ENCODE results near the gene ADNP.
"Not testable (repeated sequence)": the region's sequence is repeated elsewhere in the genome, so short reads cannot be mapped to it uniquely, and the experiment has no call there.

Gene ADNP

DNA sequence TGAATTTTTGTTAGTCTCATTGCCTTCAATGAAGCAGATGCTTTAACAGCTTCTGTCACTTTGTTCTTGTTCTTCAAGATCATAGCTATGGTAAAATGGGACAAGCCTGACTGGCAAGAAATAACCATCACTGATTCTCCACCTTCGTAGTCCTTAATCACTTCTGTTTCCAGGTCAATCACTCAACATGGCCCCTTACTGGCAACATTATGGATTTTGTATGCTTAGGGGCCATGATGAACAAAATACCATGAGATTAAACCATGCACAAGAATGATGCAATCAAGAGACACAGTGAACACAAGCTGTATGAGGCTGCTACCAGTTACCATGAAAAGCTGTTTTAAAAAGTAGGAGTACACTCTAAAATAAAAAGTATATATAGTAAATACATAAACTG, 32.8 kb downstream of the ADNP start:
- DNase-seq = no peak

DNA sequence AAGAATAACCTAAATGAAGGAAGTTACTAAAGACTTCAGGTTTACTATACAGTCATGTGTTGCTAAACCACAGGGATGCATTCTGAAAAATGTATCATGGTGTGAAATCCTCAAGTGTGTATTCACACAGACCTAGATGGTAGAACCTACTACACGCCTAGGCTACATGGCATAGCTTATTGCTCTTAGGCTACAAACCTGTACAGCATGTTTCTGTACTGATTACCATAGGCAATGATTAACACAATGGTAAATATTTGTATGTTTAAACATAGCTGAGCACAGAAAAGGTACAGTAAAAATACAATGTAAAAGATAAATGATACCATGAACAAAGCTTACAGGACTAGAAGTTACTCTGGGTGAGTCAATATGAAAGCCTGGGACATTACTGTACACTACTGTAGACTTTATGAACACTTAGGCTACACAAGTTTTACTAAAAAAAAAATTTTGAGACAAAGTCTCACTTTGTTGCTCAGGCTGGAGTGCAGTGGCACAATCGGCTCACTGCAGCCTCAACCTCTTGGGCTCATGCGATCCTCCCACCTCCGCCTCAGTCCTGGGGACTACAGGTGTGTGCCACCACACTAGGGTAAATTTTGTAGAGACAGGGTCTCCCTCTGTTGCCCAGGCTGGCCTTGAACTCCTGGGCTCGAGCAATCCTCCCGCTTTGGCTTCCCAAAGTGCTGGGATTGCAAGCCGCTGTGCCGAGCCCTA, 36.0 kb downstream of the ADNP start:
- DNase-seq = no peak

DNA sequence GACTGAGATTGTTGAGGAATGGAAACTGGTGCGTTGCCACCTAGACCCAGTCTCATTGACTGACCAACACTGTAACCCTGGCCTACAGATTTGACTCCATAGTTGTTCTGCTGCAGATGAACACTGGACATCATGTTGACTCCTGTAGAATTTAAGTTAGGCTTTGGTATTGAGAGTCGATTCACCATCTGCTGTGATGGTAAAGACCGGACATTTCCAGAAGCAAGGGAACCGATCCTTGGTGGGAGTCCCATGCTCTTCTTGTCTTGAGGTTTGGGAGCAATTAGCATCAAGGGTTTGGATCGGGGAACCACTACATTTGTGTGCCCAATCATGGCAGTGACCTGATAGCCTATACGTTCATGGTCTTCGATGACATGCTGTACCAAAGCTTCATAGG, 37.6 kb downstream of the ADNP start:
- no peak for DNase-seq

DNA sequence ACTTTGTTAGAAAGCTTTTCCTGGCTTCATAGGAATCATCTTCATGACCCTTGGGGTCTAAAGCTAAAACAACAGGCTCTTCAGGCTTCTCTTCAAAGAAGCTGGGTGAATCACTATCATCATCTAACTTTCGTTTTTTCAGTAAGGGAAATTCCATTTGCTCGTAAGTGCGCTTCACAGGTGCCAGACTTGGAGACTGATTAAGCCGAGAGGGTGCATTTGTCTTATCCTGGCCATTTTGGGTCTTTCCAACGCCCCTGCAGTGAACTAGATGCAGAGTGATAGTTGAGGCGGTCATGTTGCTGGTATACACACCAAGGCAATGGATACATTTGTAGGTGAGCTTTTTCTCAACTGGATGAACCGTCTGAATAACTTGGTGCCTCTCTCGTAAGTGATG, 38.8 kb downstream of the ADNP start:
- no peak for DNase-seq

DNA sequence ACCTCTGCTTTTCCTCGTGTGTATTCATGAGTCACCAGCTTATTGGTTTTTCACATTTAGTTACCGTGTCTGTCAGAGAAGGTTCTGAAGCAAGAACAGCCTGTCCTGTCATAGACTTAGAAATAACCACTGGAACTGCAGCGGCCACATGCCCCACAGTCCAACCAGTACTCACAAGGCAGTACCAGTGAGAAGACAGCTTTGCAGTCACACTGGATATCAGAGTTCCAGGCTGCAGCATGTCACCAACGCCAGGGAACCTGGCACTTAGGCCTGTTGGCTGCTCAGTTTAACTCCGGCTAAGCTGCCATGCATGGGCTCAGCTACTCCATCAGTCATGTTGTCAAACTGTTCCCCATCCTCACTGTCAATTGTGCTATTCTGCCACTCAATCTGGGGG, 40.1 kb downstream of the ADNP start:
- no peak for DNase-seq

DNA sequence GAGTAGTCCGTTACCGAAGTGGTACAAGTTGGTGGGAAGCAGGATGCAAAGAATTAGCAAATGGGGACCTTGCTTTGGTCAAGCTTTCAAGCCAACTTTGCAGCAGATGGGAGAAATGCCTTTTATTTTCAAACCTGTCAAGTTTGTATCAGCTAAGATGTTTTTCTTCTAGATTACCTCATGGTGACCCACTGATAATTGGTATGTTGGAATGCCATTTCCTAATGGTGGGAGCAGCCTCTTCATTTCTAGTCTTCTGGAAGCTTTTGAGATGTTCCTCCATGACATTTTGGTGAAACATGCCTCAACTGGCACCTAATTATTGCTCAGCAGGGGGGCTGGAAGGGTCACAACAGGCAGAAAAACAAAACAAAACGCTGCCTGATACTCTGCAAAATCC, 43.7 kb downstream of the ADNP start:
- no peak for DNase-seq

DNA sequence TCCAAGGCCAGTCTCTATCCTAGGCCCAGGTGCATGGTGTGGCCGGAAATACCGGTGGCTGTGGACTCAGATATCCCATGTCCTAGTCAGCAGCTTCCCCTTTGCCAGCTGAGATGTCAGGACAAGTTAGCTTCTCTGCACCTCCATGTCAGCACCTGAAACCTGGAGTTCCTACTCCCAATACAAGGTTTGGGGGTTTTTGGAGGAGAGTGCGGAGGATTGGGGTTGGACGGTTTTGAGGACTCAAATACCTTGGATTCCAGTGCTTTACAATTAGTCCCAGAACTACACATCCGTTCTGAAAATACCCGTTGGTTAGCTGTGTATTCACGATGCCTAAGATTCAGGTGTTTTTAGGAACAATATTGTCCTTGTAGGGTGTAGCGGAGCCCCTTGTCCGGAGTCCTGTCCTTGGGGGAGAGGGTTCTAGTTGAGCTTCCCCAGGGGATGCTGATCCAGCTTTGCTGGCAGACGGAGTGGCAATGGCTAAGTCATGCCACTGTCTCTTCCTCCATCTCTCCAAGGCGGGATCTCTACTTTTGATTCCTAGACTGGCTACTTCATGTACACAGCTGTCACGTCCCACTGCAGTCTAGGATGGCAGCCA, 45.0 kb downstream of the ADNP start:
- DNase-seq = peak; percentile 12

DNA sequence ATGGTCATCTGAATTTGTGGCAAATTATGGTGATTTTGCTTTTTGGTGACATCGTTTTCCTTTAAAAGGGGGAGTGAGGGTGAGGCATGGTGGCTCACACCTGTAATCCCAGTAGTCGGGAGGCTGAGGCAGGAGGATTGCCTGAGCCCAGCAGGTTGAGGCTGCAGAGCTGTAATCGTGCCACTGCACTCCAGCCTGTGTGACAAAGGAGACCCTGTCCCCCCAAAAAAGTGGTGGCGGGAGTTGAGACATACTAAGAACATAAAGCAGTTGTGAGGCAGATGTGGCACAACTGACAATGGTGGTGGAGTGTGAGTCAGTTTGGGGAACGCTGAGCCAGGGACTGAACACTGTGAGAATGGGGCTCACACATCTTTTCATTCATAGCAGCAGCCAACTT, 45.5 kb downstream of the ADNP start:
- no peak for DNase-seq

DNA sequence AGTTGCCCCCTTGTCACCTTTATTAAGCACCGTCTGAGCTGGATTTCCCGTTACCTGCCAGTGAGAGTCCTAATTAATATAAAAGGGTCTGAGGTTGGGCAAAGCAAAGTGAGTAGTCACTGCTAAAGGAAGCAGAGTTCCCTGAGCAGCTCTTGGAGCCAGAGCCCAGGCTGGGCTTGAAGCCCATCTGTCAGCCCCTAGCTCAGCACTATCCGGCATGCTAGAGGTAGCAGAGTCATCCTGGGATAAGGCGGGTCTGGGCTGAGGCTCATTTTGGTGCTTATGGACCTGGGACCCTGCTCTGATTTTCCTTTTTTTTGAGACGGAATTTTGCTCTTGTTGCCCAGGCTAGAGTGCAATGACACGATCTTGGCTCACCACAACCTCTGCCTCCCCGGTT, 46.2 kb downstream of the ADNP start:
- DNase-seq = no peak

DNA sequence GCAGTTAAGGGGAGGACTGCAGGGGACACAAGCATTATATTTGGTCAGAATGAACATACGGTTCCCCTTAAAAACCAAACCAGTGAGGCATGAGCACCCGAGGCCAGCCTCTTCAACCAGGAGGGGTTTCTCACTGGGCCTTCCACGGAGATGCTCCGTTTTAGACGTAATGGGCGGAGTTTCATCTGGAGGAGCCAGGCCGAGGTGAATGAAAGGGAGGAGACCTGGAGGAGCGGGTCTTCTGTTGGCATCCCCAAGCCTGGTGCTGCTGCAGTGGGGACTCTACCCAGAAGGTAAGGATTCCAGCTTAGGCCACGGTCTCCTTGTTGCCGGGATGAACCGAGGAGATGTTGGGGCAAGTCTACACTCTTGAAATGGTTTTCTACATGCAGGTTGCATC, 47.4 kb downstream of the ADNP start:
- DNase-seq = no peak

DNA sequence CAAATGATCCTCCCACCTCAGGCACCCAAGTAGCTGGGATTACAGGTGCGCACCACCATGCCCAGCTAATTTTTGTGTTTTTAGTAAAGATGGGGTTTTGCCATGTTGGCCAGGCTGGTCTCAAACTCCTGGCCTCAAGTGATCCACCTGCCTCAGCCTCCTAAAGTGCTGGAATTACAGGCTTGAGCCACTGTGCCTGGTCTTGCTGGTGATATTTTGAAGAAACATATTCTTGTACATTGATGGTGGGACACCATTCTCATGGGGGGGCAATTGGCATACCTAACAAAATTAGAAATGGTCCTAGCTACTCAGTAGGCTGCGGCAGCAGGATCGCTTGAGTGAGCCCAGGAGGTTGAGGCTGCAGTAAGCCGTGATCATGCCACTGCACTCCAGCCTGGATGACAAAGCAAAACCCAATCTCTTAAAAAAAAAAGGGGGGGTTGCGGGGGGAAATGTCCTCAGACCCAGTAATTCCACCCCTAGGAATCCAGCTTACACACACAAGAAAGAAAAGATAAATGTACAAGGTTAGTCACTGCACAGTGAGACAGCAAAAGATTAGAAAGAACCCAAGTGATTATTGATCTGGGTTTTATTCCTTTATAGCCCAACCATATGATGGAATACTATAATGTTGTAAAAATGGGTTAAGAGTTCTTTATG, 49.3 kb downstream of the ADNP start:
- not testable (repeated sequence) for DNase-seq

DNA sequence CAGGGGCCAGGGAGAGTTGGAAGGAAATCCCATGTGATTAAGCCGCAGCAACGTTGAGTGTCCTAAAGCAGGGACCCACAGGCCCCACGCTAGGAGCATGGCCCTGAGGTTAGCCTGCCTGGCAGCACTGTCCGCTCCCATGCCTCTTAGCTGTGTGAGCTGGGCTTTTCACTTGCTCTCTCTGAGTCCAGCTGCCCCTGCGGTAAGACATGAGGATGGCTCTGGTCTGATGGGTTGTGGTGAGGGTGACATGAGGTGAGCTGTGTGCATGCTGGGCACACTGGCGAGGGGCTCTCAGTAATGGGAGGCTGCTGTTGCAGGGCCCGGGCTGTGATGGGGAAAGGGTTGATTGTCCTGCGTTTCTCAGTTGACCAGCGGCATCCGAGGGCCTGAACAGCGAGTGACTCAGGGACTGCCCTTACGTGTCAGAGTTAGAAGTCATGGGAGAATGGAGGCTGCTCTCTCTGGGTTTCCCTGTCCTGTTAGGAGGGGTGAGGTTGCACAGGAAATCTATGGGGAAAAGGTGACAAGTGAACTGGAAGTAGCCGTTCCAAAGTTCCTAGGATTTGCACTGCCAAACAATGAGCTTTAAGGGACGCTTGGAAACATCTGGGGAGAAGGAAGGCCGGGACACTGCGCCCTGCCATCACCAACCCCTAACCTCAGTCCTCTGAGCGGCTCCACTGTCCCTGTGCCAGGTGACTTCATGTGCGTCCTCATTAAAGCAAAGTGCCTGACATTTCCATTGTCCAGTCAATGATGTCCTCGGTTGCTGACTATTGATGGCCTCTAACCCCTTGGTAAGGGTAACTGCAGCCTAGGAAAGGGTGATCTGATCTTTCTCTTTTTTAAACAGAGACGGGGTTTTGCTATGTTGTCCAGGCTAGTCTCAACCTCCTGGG, 51.3 kb downstream of the ADNP start:
- no peak for DNase-seq

DNA sequence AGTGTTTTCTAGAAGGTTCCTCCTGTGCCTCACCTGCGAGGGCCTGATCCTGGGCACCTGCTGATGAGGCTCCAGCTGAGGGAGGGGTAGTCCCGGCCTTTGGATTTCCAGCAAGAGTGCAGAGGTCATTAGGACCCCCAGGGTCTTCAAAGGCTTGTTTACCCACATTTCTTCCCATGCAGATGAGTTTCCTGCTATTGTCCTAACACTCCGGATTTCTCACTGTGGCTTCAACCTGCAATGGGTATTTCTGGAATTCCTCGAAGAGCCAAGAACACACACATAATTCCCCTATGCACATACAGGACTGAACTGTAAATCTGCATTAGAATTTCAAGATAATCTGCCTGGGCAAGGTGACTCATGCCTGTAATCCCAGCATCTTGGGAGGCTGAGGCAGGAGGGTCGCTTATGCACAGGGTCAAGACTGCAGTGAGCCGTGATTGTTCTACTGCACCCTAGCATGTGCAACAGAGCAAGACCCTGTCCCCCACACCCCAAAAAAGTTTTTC, 53.9 kb downstream of the ADNP start:
- DNase-seq = no peak

DNA sequence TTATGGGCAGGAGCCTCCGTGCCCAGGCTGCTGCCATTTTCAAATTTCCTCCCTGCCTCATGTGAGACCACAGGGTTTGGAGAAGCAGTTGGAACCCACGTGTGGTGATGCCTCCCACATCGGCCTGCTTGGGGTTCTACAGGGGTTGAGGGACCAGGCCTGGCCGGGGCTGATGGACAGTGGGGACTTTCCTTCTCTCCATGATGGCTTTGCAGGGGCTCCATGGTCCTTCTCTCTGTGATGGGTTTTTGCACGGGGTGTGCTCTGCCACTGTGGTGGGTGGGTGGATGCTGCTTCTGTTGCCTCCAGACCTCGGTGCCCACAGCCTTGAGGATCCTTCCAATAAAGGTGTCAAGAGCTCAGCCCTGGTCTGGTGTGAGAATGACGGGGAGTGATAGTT, 54.4 kb downstream of the ADNP start:
- no peak for DNase-seq

DNA sequence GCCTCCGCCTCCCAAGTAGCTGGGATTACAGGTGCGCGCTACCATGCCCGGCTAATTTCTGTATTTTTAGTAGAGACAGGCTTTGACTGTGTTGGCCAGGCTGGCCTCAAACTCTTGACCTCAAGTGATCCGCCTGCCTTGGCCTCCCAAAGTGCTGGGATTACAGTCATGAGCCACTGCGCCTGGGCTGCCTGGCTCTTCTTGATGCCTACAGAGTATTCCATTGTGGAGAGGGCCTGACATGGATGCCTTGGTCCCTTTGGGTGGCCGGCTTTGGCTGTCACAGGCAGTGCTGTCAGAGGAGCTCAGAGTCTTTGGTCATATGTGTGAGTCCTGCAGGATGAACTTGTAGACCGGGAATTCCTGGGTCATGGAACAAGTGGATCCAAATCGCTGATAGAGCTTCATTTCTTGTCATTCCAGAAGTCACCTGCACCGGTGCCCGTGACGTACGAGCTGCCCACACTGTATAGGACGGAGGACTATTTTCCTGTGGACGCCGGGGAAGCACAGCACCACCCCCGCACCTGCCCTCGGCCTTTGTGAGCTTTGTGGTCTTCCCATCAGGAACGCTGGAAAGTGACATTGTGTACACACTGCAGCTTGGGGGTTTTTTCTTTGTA, 55.1 kb downstream of the ADNP start:
- DNase-seq = no peak

DNA sequence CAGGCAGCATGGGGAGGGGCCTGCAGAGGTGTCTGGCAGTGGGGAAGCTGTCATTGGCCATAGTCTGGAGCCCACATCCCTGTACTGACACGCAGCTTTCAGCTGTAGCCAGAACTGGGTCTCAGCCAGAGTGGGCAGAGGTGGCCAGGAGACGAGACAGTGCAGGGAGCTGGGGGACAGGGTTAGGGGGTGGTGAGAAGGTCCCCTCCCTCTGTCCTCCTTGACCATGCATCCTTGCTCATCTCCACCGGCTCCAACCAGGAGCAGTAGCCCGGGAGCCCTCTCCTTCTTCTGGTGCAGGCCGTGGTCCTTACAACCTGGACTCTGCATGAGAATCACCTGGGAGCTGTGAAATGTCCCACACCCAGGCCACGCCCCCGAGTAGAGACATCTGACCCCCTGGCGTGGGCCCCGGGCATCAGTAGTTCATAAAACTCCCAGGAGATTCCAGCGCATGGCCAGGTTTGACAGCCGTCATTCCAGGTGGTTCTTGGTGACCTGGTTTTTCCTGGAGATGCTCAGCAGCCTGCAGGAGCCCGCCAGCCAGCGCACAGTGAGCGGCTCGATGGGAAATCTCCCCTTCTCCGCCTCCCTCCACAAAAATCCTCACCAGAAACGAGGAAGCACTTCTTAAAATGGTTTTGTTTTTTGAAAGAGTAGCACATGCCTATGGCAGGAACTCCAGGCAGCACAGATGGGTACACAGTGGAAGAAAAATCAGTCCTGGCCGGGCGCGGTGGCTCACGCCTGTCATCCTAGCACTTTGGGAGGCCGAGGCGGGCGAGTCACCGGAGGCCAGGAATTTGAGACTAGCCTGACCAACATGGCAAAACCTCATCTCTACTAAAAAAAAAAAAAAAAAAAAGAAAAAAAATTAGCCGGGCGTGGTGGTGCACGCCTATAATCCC, 56.2 kb downstream of the ADNP start:
- no peak for DNase-seq

DNA sequence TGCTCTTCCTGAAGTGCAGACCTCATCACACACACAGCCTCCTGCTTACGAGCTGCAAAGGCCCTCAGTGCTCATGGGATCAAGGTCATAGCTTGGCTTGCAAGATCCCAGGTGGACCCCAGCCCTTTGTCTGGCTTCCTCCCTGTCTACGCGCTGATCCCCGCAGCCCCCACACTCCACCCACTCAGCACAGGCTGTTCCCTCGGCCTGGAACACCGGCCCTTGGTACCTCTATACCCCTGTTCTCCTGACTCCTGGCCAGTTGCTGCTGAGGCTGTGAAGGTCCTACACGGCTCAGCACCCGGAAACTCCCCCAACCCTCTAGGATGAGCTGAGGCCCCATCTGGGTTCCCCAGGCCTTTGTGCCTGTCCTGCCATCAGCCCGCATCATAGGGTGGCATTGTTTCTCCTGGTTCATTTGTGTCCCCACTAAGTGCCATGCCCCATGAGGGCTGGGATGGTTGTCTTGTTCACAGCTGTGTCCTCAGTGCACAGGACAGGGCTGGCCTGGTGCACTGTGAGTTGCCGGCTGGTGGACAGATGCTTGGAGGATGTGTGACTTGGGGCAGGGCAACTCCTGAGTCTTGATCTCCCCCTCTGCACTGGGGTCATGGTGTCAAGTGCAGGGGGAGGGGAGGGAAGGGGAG, 57.0 kb downstream of the ADNP start:
- no peak for DNase-seq

DNA sequence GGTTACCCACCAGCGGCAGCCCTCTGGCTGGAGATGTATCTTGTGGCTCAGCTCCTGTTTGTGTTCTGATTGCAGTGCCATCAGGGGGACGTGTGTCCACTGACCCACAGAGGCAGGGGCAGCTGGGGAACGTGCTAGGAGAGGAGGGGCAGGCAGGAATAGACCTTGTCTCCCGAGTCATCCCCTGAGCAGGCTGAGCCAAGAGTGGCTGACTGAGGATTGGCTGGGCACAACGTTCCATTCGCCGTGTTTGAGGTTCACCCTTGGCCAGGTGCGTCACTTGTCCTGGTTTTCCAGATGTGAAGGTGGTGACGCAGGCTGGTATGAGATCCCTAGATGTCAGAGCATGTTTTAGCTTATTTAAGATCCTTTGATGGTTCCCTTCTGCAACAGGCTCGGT, 57.7 kb downstream of the ADNP start:
- DNase-seq = no peak

DNA sequence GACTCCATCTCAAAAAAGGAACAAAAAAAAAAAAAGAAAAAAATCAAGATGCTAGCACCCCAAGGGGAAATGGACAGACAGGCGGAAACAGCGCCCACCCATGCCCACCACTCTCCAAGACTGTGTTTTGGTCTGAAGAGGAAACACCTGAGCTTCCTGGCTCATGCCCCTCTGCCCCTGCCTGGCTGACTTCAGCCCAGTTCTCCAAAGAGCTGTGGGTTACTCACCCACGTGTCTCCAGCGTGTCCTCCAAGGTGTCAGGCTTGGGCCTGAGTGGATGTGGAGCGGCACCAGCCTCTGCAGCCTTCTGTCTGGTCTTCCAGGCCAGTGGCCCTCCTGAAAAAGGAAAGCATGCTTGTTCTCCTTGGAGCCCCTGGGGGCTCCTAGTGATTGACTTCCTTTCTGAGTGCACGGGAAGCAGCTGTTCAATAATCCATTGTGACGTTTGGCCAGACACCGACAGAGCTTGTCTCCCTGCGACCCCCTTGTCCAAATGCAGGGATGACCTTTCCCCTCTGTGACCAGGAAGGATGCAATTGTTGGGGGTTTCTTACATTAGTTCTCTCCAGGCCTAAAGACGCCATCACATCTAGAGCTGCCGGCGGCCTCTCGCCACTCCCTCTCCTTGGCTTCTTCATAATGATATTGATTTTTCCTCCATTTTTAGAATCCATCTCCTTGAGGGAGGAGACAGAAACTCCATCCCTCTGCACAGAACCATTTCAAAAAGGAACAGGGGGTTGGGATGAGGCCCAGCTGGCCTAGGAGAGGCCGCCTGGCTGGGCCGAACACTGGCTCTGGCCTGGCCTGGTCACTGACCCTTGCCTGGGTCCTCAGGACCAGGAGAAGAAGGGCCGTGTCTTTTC, 58.4 kb downstream of the ADNP start:
- no peak for DNase-seq

DNA sequence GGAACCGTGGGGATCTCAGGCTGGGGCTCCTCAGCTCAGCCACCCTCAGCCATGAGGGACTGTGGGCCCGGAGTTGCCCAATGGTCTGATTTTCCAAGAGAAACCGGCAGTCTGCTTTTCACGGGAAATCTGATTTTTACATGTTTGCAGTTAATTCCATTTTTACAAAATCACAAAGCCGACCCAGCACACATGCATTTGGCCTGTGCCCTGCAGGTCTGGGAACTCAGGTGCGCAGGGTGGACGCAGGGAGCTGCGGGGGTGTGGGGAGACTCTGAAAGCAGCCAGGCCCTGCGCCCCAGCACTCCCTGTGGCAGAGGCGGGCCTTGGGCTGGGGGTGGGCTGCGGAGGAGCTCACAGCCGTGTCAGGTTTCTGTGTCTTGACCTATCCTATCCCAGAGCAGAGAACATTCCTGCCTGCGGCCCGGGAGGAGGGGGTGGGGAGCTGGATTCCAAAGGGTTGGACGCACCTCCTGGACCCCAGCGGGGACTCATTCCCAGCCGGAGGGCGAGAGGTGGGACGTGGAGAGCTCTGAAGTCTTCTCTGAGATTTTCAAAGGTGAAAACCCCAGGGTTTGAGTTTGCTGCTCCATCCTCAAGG, 60.6 kb downstream of the ADNP start:
- DNase-seq = no peak
